A549 (cell line): ENCODE results near the gene RCAN2.

Experiments
- HDAC2 ChIP-seq: fragments of 200-600 bp; sonication (generic); IDR thresholded peaks from 2 replicates; pipeline ENCODE4 v1.6.1; 2016
- SMC3 ChIP-seq: fragments of >200 bp; sonication (Bioruptor Twin); formaldehyde crosslinking; IDR thresholded peaks from 3 replicates; pipeline ENCODE4 v1.6.1; 2018; ENCODE audit warnings: inconsistent platforms
- TF ChIP-seq, protein P1 (sequence below): fragments of >200 bp; sonication (Bioruptor Twin); formaldehyde crosslinking; IDR thresholded peaks from 3 replicates; pipeline ENCODE4 v1.5.1; 2016
- TF ChIP-seq, protein P2 (sequence below): IDR thresholded peaks from 2 replicates; pipeline ENCODE4 v1.6.1; 2012

DNA sequence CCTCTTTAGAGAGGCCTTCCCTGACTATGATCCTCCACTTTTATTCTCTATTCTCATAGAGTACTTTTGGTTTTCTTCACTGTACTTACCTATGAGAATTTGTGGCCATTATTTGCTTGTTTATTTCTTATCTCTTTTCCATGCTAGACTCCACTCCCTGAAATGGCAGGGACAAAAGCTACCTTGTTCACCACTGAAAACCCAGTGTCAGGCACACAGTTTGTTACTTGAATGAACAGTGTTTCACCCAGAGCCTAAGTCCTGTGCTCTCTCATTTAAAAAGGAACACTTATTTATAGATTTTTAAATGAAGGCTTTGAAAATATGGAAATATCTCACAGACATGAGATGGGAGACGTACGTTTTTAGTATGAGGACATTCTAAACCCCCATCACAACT is 272.8 kb downstream of the RCAN2 start:
- TF ChIP-seq, protein P1, sequence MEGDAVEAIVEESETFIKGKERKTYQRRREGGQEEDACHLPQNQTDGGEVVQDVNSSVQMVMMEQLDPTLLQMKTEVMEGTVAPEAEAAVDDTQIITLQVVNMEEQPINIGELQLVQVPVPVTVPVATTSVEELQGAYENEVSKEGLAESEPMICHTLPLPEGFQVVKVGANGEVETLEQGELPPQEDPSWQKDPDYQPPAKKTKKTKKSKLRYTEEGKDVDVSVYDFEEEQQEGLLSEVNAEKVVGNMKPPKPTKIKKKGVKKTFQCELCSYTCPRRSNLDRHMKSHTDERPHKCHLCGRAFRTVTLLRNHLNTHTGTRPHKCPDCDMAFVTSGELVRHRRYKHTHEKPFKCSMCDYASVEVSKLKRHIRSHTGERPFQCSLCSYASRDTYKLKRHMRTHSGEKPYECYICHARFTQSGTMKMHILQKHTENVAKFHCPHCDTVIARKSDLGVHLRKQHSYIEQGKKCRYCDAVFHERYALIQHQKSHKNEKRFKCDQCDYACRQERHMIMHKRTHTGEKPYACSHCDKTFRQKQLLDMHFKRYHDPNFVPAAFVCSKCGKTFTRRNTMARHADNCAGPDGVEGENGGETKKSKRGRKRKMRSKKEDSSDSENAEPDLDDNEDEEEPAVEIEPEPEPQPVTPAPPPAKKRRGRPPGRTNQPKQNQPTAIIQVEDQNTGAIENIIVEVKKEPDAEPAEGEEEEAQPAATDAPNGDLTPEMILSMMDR, result no peak
- no peak for TF ChIP-seq SMC3
- no peak for TF ChIP-seq HDAC2
- TF ChIP-seq, protein P2, sequence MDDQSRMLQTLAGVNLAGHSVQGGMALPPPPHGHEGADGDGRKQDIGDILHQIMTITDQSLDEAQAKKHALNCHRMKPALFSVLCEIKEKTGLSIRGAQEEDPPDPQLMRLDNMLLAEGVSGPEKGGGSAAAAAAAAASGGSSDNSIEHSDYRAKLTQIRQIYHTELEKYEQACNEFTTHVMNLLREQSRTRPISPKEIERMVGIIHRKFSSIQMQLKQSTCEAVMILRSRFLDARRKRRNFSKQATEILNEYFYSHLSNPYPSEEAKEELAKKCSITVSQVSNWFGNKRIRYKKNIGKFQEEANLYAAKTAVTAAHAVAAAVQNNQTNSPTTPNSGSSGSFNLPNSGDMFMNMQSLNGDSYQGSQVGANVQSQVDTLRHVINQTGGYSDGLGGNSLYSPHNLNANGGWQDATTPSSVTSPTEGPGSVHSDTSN, result no peak
